ENCODE data around the gene FERMT3. TPM values are rescaled to one million over a fixed set of nuclear protein-coding genes. Genes with fewer than 3 reads are reported as not detected.

FERMT3 gene
- total RNA-seq, 1 experiment from 2014 or later = 4.3 TPM

- TSS peak; percentile 21 for BruUV-seq (replicated peaks)
Observed at GRCh38 chr11:64229744-64230170, 23.2 kb downstream of the FERMT3 start.

GRCh38 chr11:64230171-64230984 lies 23.9 kb downstream of the FERMT3 start, which contains the start of gene DNAJC4:
DNAJC4 (plus strand) TSS chr11:64230548; CDS start chr11:64230855, 307 bp downstream.
- H3K9me3 Mint-ChIP-seq (ENCODE audit: unreplicated experiment) = no peaks in the 10 kb centered on the region
- H3K4me3 Mint-ChIP-seq (ENCODE audit: unreplicated experiment) = peak within 1 kb of the TSS; percentile 83
- H3K27ac Mint-ChIP-seq (ENCODE audit: unreplicated experiment) = peak within 1 kb of the TSS; percentile 67
- Histone ChIP-seq H3K36me3 (ENCODE audit: control insufficient read depth, insufficient read depth, low read length) (peaks cover 2% of the 10 kb centered on the region; the same call in 1 of the 2 replicates), H3K9me3 (no peaks in the 10 kb centered on the region), H3K27me3 (replicated peaks; ENCODE audit: control insufficient read depth, insufficient read depth, low read length) (no peaks in the 10 kb centered on the region), H3K4me3 (ENCODE audit: low read depth, low read length) (peak within 1 kb of the TSS; percentile 81), H3K4me1 (peaks cover 33% of the 10 kb centered on the region)
- ChIA-PET CTCF (no interaction called here), POLR2A (interaction anchor here (1.0 to 1.3 kb wide), 2 partner anchors 11 to 15 kb away, joined by 4 to 5 read pairs; no protein-coding TSS in a partner anchor)
- BruUV-seq (replicated peaks) = no TSS peak
- H3K27me3 Mint-ChIP-seq (ENCODE audit: insufficient read depth, unreplicated experiment) = no peaks in the 10 kb centered on the region
- H3K4me1 Mint-ChIP-seq (ENCODE audit: low read depth, unreplicated experiment) = no peaks in the 10 kb centered on the region
- intact Hi-C loops (cut with micrococcal nuclease; ENCODE audit: unreplicated experiment) = no loop called here
- no peak for TF ChIP-seq CTCF (IDR thresholded peaks at IDR 0.05; ENCODE audit: insufficient read depth in 1 of 2, low read depth in 1 of 2, low read length in 1 of 2, severe bottlenecking in 1 of 2, unreplicated experiment in 1 of 2)
- peak; percentile 94 to 96 for DNase-seq
- H3K36me3 Mint-ChIP-seq (ENCODE audit: insufficient read depth, unreplicated experiment) = peaks cover 28% of the 10 kb centered on the region

More at GRCh38 chr11:64229744-64230170, 23.2 kb downstream of the FERMT3 start:
- H3K36me3 ChIP-seq (ENCODE audit: control insufficient read depth, insufficient read depth, low read length) = peaks cover 2% of the 10 kb centered on the region; the same call in 1 of the 2 replicates
- no peaks in the 10 kb centered on the region for H3K27me3 ChIP-seq (replicated peaks; ENCODE audit: control insufficient read depth, insufficient read depth, low read length)
- H3K27me3 Mint-ChIP-seq (ENCODE audit: insufficient read depth, unreplicated experiment) = no peaks in the 10 kb centered on the region
- peak overlapping the region; percentile 67 for H3K27ac Mint-ChIP-seq (ENCODE audit: unreplicated experiment)
- peaks cover 36% of the 10 kb centered on the region for H3K4me1 ChIP-seq
- peaks cover 24% of the 10 kb centered on the region for H3K36me3 Mint-ChIP-seq (ENCODE audit: insufficient read depth, unreplicated experiment)
- ChIA-PET CTCF (no interaction called here), POLR2A (interaction anchor here (1.0 kb wide), 1 partner anchor 16 kb away, joined by 4 read pairs; no protein-coding TSS in a partner anchor)
- intact Hi-C loops (cut with micrococcal nuclease; ENCODE audit: unreplicated experiment) = no loop called here
- no peaks in the 10 kb centered on the region for H3K9me3 Mint-ChIP-seq (ENCODE audit: unreplicated experiment)
- no peak for TF ChIP-seq CTCF (IDR thresholded peaks at IDR 0.05; ENCODE audit: insufficient read depth in 1 of 2, low read depth in 1 of 2, low read length in 1 of 2, severe bottlenecking in 1 of 2, unreplicated experiment in 1 of 2)
- H3K4me3 ChIP-seq (ENCODE audit: low read depth, low read length) = peak overlapping the region; percentile 81
- no peaks in the 10 kb centered on the region for H3K9me3 ChIP-seq
- peak overlapping the region; percentile 83 for H3K4me3 Mint-ChIP-seq (ENCODE audit: unreplicated experiment)
- no peaks in the 10 kb centered on the region for H3K4me1 Mint-ChIP-seq (ENCODE audit: low read depth, unreplicated experiment)
- DNase-seq = no peak

GRCh38 chr11:64230985-64231365 lies 24.5 kb downstream of the FERMT3 start:
- Mint-ChIP-seq H3K4me1 (ENCODE audit: low read depth, unreplicated experiment) (no peaks in the 10 kb centered on the region), H3K36me3 (ENCODE audit: insufficient read depth, unreplicated experiment) (peaks cover 28% of the 10 kb centered on the region), H3K9me3 (ENCODE audit: unreplicated experiment) (no peaks in the 10 kb centered on the region), H3K4me3 (ENCODE audit: unreplicated experiment) (peak overlapping the region; percentile 83), H3K27ac (ENCODE audit: unreplicated experiment) (peak overlapping the region; percentile 67), H3K27me3 (ENCODE audit: insufficient read depth, unreplicated experiment) (no peaks in the 10 kb centered on the region)
- H3K36me3 ChIP-seq (ENCODE audit: control insufficient read depth, insufficient read depth, low read length) = peaks cover 2% of the 10 kb centered on the region; the same call in 1 of the 2 replicates
- H3K27me3 ChIP-seq (replicated peaks; ENCODE audit: control insufficient read depth, insufficient read depth, low read length) = no peaks in the 10 kb centered on the region
- H3K4me1 ChIP-seq = peaks cover 36% of the 10 kb centered on the region
- no peak for DNase-seq
- ChIA-PET CTCF (interaction anchor here (0.7 kb wide), 1 partner anchor 1499 kb away, joined by 6 read pairs; no protein-coding TSS in a partner anchor), POLR2A (interaction anchor here (0.7 to 1.3 kb wide), 2 partner anchors 10 to 13 kb away, joined by 5 read pairs; no protein-coding TSS in a partner anchor)
- BruUV-seq (replicated peaks) = no TSS peak
- peak overlapping the region; percentile 81 for H3K4me3 ChIP-seq (ENCODE audit: low read depth, low read length)
- no peaks in the 10 kb centered on the region for H3K9me3 ChIP-seq
- TF ChIP-seq CTCF (IDR thresholded peaks at IDR 0.05; ENCODE audit: insufficient read depth in 1 of 2, low read depth in 1 of 2, low read length in 1 of 2, severe bottlenecking in 1 of 2, unreplicated experiment in 1 of 2) = no peak
- intact Hi-C loops (cut with micrococcal nuclease; ENCODE audit: unreplicated experiment) = no loop called here
